LNCAP (cell line): ENCODE results near the gene DUS1L.

ENCODE experiments used
- CTCF ChIP-seq: fragments of 450-650 bp; IDR thresholded peaks from 2 replicates; pipeline ENCODE4 v1.5.1; 2017; ENCODE audit warnings: mild to moderate bottlenecking

DUS1L gene

DNA sequence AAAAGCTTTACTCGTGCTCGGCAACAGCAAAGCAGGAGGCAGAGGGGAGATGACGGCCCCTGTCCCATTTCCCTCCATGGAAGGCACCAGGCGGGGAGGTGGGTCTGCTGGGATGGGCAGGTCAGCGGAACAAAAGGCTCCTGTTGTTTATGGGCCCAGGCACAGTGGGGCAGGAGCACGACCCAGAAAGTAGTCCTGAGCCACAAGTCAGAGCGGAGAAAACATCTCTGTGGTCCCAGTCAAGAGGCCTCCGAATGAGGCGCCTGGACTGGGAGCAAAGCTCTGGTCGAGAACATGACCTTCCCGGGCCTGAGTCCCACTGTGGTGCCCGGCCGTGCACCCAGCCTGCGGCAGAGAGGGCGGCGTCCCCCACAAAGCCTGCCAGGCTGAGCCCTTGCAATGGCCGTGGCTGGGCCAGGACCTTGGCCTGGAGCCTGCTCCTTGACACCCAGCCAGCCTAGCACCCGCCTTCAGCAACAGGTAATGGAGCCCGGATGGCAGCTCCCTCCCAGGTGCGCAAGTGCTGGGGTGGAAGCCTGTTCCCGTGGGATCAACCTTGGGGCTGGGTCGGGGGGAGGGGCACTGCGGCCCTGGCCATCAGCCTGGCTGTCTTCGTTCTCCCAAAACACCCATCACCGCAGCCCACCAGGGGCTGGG, 17.6 kb downstream of the DUS1L start:
- TF ChIP-seq CTCF = no peak

- no peak for TF ChIP-seq CTCF
Measured at GRCh38 chr17:82047379-82047778, 18.2 kb downstream of the DUS1L start.

DNA sequence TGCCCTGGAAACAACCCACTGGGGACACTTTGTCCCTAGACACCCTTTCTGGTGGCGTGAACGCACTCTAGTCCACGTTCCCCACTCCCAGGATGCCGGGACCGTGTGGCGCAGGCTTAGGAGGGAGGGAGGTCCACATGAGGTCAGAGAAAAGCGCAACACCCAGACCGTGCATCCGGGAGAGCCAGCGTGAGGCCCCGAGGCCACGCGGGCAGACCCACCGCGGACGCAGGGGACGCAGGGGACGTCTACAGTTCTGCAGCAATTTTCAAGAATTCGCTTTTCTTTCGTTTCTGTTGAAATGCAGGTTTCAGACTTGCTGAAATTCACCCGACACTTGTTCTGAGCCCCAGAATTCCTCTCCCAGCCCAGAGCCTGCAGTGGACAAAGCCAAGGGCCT, 18.7 kb downstream of the DUS1L start:
- no peak for TF ChIP-seq CTCF

GRCh38 chr17:82045936-82046484, 19.6 kb downstream of the DUS1L start:
- no peak for TF ChIP-seq CTCF

DNA sequence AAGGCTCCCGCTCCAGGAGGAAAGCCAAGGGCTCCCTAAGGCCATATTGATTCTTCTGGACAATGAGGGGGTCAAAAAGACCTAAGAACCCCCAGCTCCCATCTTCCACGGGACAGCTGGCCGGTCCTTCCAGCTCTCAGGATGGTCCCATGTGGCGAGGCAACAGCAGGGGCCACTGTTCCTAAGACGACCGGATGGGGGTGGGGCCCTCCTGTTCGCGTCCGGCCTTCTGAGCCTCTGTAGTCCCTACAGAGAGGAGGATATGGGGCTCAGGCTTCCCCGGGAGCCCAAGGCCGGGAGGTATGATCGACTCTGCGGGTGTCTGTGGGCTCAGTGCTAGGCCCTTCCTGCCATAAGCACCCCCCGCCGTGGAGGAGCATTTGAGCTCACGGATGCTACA, 22.1 kb downstream of the DUS1L start:
- no peak for TF ChIP-seq CTCF

- no peak for TF ChIP-seq CTCF
Measured at GRCh38 chr17:82042649-82043048, 23.0 kb downstream of the DUS1L start.

- no peak for TF ChIP-seq CTCF
Measured at GRCh38 chr17:82041144-82041814, 24.3 kb downstream of the DUS1L start.
